ENCODE measurements around the gene COX6B2. TPM values are rescaled to one million over a fixed set of nuclear protein-coding genes. Genes with fewer than 3 reads are reported as not detected.

Gene COX6B2
- total RNA-seq, 1 donor from 2014 or later: 0.26 TPM

- H3K36me3 ChIP-seq (ENCODE audit: control insufficient read depth, insufficient read depth, low read length): no peaks in the 10 kb centered on the region
- peak; percentile 96 for TF ChIP-seq CTCF (IDR thresholded peaks at IDR 0.05; ENCODE audit: insufficient read depth, low read length, severe bottlenecking)
- DNase-seq (ENCODE audit: low read depth) (peak; percentile 63), FAIRE-seq (no peak)
- H3K27me3 ChIP-seq (ENCODE audit: control insufficient read depth, insufficient read depth, low read length): no peaks in the 10 kb centered on the region
- peak overlapping the region; percentile 20 for H3K4me3 ChIP-seq (ENCODE audit: low read depth, low read length)
These were observed 52.8 kb downstream of the COX6B2 start for GRCh38 chr19:55301459-55302317.

GRCh38 chr19:55300886-55301458, 53.5 kb downstream of the COX6B2 start:
- FAIRE-seq (no peak), DNase-seq (ENCODE audit: low read depth) (no peak)
- Histone ChIP-seq H3K36me3 (ENCODE audit: control insufficient read depth, insufficient read depth, low read length) (no peaks in the 10 kb centered on the region), H3K4me3 (ENCODE audit: low read depth, low read length) (no peak overlapping the region), H3K27me3 (ENCODE audit: control insufficient read depth, insufficient read depth, low read length) (no peaks in the 10 kb centered on the region)
- no peak for TF ChIP-seq CTCF (IDR thresholded peaks at IDR 0.05; ENCODE audit: insufficient read depth, low read length, severe bottlenecking)

GRCh38 chr19:55299991-55300390, 54.5 kb downstream of the COX6B2 start:
- no peak for DNase-seq (ENCODE audit: low read depth)
- TF ChIP-seq CTCF (IDR thresholded peaks at IDR 0.05; ENCODE audit: insufficient read depth, low read length, severe bottlenecking): no peak
- Histone ChIP-seq H3K27me3 (ENCODE audit: control insufficient read depth, insufficient read depth, low read length) (no peaks in the 10 kb centered on the region), H3K4me3 (ENCODE audit: low read depth, low read length) (no peak overlapping the region), H3K36me3 (ENCODE audit: control insufficient read depth, insufficient read depth, low read length) (no peaks in the 10 kb centered on the region)
- FAIRE-seq: no peak

Other genes with a start within 250 kb of the COX6B2 start
- 22.9 and 25.6 TPM in 2 replicates for gene PPP1R12C, start 237.1 kb downstream of the COX6B2 start, total RNA-seq
- gene TNNT1, start 205.5 kb downstream of the COX6B2 start, total RNA-seq: 65.0 and 151 TPM in 2 replicates
- gene TNNI3, start 197.0 kb downstream of the COX6B2 start, total RNA-seq: 0.53 and 1.0 TPM in 2 replicates
- 0.53 and 0.77 TPM in 2 replicates for gene DNAAF3, start 188.1 kb downstream of the COX6B2 start, total RNA-seq
- 0.13 and 0.26 TPM in 2 replicates for gene SYT5, start 174.4 kb downstream of the COX6B2 start, total RNA-seq
- 3.9 and 7.4 TPM in 2 replicates for gene PTPRH, start 145.2 kb downstream of the COX6B2 start, total RNA-seq
- 0.53 and 1.4 TPM in 2 replicates for gene TMEM86B, start 126.0 kb downstream of the COX6B2 start, total RNA-seq
- 15.5 and 27.1 TPM in 2 replicates for gene PPP6R1, start 95.7 kb downstream of the COX6B2 start, total RNA-seq
- 37.1 and 41.6 TPM in 2 replicates for gene HSPBP1, start 74.6 kb downstream of the COX6B2 start, total RNA-seq
- gene BRSK1, start 70.7 kb downstream of the COX6B2 start, total RNA-seq: 0.51 and 0.53 TPM in 2 replicates
- gene TMEM150B, start 29.4 kb downstream of the COX6B2 start, total RNA-seq: not detected in 2 replicates
- 5.3 and 9.0 TPM in 2 replicates for gene KMT5C, start 14.8 kb downstream of the COX6B2 start, total RNA-seq
- gene GARIN5B, start 8.5 kb upstream of the COX6B2 start, total RNA-seq: not detected in 2 replicates
- 0.64 and 1.3 TPM in 2 replicates for gene IL11, start 15.7 kb upstream of the COX6B2 start, total RNA-seq
- not detected in 2 replicates for gene TMEM190, start 22.1 kb upstream of the COX6B2 start, total RNA-seq
- 3.1 and 10.0 TPM in 2 replicates for gene TMEM238, start 29.6 kb upstream of the COX6B2 start, total RNA-seq
- 348 and 603 TPM in 2 replicates for gene RPL28, start 31.2 kb upstream of the COX6B2 start, total RNA-seq
- gene UBE2S, start 53.1 kb upstream of the COX6B2 start, total RNA-seq: 38.2 and 50.4 TPM in 2 replicates
- gene SHISA7, start 88.6 kb upstream of the COX6B2 start, total RNA-seq: not detected in 2 replicates
- 33.2 and 33.3 TPM in 2 replicates for gene ISOC2, start 106.9 kb upstream of the COX6B2 start, total RNA-seq
- not detected in 2 replicates for gene C19orf85, start 110.0 kb upstream of the COX6B2 start, total RNA-seq
- 0.79 and 1.0 TPM in 2 replicates for gene ZNF628, start 121.9 kb upstream of the COX6B2 start, total RNA-seq
- 2.4 and 3.5 TPM in 2 replicates for gene NAT14, start 130.5 kb upstream of the COX6B2 start, total RNA-seq
- gene SSC5D, start 133.7 kb upstream of the COX6B2 start, total RNA-seq: under 0.01 and 0.26 TPM in 2 replicates
- not detected in 2 replicates for gene SBK2, start 182.4 kb upstream of the COX6B2 start, total RNA-seq
- not detected in 2 replicates for gene SBK3, start 190.8 kb upstream of the COX6B2 start, total RNA-seq
- 1.8 and 2.2 TPM in 2 replicates for gene ZNF579, start 226.1 kb upstream of the COX6B2 start, total RNA-seq
- 2.1 and 3.5 TPM in 2 replicates for gene FIZ1, start 244.8 kb upstream of the COX6B2 start, total RNA-seq
- gene ZNF524, start 245.6 kb upstream of the COX6B2 start, total RNA-seq: 18.4 and 19.6 TPM in 2 replicates

All from bronchial epithelial cell (primary cell).